NOMO-1 treated with dmso at 0.1 percent for 144 hours (cell line): Measurements from ENCODE around the gene CISD3.
"Not testable (repeated sequence)": the region's sequence is repeated elsewhere in the genome, so short reads cannot be mapped to it uniquely, and the experiment has no call there.

Source experiments
- DNase-seq: peaks from one replicate; lab custom pipeline; 2025; ENCODE audit not compliant: unreplicated experiment; lab: John Stamatoyannopoulos, UW

CISD3 gene

GRCh38 chr17:38707678-38708351 is 22.3 kb upstream of the CISD3 start:
- DNase-seq: no peak

- DNase-seq: no peak
Measured at GRCh38 chr17:38709104-38709820, 20.9 kb upstream of the CISD3 start.

- no peak for DNase-seq
Measured at GRCh38 chr17:38709864-38710603, 20.1 kb upstream of the CISD3 start.

- no peak for DNase-seq
Measured at GRCh38 chr17:38710604-38710962, 19.6 kb upstream of the CISD3 start.

- DNase-seq: no peak
Measured at GRCh38 chr17:38710985-38711384, 19.2 kb upstream of the CISD3 start.

GRCh38 chr17:38711792-38712571 is 18.2 kb upstream of the CISD3 start:
- DNase-seq: no peak

- no peak for DNase-seq
Measured at GRCh38 chr17:38712593-38712992, 17.5 kb upstream of the CISD3 start.

GRCh38 chr17:38713456-38714075 is 16.6 kb upstream of the CISD3 start:
- DNase-seq: no peak

- DNase-seq: no peak
Measured at GRCh38 chr17:38715216-38715943, 14.8 kb upstream of the CISD3 start.

GRCh38 chr17:38716368-38717005 is 13.7 kb upstream of the CISD3 start:
- DNase-seq: no peak

GRCh38 chr17:38717139-38717745 is 12.9 kb upstream of the CISD3 start:
- no peak for DNase-seq

- DNase-seq: no peak
Measured at GRCh38 chr17:38719289-38719942, 10.7 kb upstream of the CISD3 start.

- no peak for DNase-seq
Measured at GRCh38 chr17:38719943-38720641, 10.0 kb upstream of the CISD3 start.

- DNase-seq: no peak
Measured at GRCh38 chr17:38720941-38721340, 9.2 kb upstream of the CISD3 start.

- no peak for DNase-seq
Measured at GRCh38 chr17:38721802-38722201, 8.3 kb upstream of the CISD3 start.

- no peak for DNase-seq
Measured at GRCh38 chr17:38724337-38724988, 5.7 kb upstream of the CISD3 start.

GRCh38 chr17:38725066-38725465 is 5.1 kb upstream of the CISD3 start:
- no peak for DNase-seq

GRCh38 chr17:38726145-38726544 is 4.0 kb upstream of the CISD3 start:
- not testable (repeated sequence) for DNase-seq
